Gastrocnemius medialis (tissue), 4 donors: ENCODE measurements around the gene EGLN2. TPM values are rescaled to one million over a fixed set of nuclear protein-coding genes. Genes with fewer than 3 reads are reported as not detected.
"Not testable (repeated sequence)": the region's sequence is repeated elsewhere in the genome, so short reads cannot be mapped to it uniquely, and the experiment has no call there.

Experiments used
- ATAC-seq, 2 donors: fragments of 150-250 bp; one replicate each; pipeline ENCODE4 v1.9.1; 2016
- DNase-seq, 2 donors: peaks; one replicate each; pipeline ENCODE4 v3.0.0-alpha.2; 2019
- H3K27ac ChIP-seq, 4 donors: fragments of 200-600 bp; sonication (generic); 1 replicate in 1 of 4; 2 replicates in 3 of 4; pipeline ENCODE4 v1.5.1; 2016 to 2018; ENCODE audit warnings: mild to moderate bottlenecking in 2 of 4, moderate library complexity in 1 of 4
- H3K27me3 ChIP-seq, 3 donors: fragments of 200-600 bp; sonication (generic) in 2 of 3; 1 replicate in 1 of 3; 2 replicates in 2 of 3; pipeline versions ENCODE4 v1.5.1 to v1.6.0; 2016 to 2019; ENCODE audit warnings: mild to moderate bottlenecking in 1 of 3, moderate library complexity in 1 of 3
- H3K36me3 ChIP-seq, 2 donors: fragments of 200-600 bp; sonication (generic) in 1 of 2; one replicate each; pipeline ENCODE4 v1.5.1; 2017 to 2018
- H3K4me1 ChIP-seq, 2 donors: fragments of 200-600 bp; sonication (generic) in 1 of 2; one replicate each; pipeline ENCODE4 v1.5.1; 2016 to 2017; ENCODE audit warnings: mild to moderate bottlenecking in 2 of 2
- H3K4me3 ChIP-seq, 4 donors: fragments of 200-600 bp; sonication (generic) in 3 of 4; 1 replicate in 1 of 4; 2 replicates in 3 of 4; pipeline ENCODE4 v1.5.1; 2016 to 2019; ENCODE audit warnings: mild to moderate bottlenecking in 2 of 4
- H3K9me3 ChIP-seq, 3 donors: fragments of 200-600 bp; sonication (generic) in 2 of 3; 1 replicate in 1 of 3; 2 replicates in 2 of 3; pipeline ENCODE4 v1.5.1; 2016 to 2019
- POLR2A ChIP-seq, 2 donors: fragments of 450-650 bp; IDR thresholded peaks; one replicate each; pipeline ENCODE4 v1.6.1; 2017; ENCODE audit warnings: antibody characterized with exemption in 2 of 2, mild to moderate bottlenecking in 2 of 2, moderate library complexity in 2 of 2
- in situ Hi-C, 4 donors: fragments of 200-750 bp; cut with MboI; loops; one replicate each; pipeline versions ENCODE4 v1.15.0 to v1.8.0; 2017; ENCODE audit warnings: low sequenced_read_pairs in 4 of 4
- intact Hi-C: fragments of 100-400 bp; cut with DNase I; formaldehyde crosslinking; loops from one replicate; pipeline ENCODE4 v1.15.1; 2023; ENCODE audit warnings: low total_unique reads
- total RNA-seq, 4 donors: library from RNA; depleted of rRNA; stranded (reverse); fragments of >200 nt; gene quantifications; one replicate each; pipeline versions ENCODE4 v1.1.0 to v1.2.3, GENCODE V29; 2016
- TF ChIP-seq, protein P1 (sequence below), 5 experiments: fragments of 450-650 bp in 3 of 5; fragments of 200-600 bp in 2 of 5; sonication (generic) in 2 of 5; IDR thresholded peaks in 4 of 5; conservative IDR thresholded peaks in 1 of 5; 1 replicate in 4 of 5; 2 replicates in 1 of 5; pipeline ENCODE4 v1.5.1; 2016 to 2019; ENCODE audit warnings: antibody characterized with exemption in 5 of 5, mild to moderate bottlenecking in 3 of 5, moderate library complexity in 3 of 5

Gene EGLN2
- total RNA-seq, 4 donors from 2014 or later: 42.7 to 56.6 (median 47.9) TPM

DNA sequence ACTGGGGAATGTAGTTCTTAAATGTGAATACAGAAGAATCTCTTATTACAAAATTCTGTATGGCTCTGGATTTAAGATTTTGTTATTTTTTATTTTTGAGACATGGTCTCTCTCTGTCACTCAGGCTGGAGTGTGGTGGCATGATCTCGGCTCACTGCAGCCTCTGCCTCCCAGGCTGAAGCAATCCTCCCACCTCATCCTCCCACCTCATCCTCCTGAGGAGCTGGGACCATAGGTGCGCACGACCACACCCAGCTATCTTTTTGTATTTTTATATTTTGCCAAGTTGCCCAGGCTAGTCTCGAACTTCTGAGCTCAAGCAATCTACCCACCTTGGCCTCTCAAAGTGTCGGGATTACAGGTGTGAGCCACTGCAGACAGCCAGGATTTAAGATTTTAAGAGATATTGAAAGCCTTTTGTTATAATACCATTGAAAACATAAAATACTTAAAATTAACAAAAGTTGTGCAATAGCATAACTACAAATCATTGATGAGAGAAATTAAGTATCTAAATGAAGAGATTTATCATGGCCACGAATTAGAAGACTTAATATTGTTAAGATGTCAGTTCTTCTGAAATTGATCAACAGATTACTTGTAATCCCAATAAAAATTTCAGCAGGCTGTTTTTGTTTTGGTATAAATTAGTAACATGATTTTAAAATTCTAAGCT, 37.9 kb downstream of the EGLN2 start:
- Histone ChIP-seq H3K27ac (no peak overlapping the region), H3K9me3 (no peaks in the 10 kb centered on the region), H3K27me3 (no peaks in the 10 kb centered on the region), H3K4me1 (no peaks in the 10 kb centered on the region), H3K36me3 (no peaks in the 10 kb centered on the region), H3K4me3 (no peak overlapping the region)
- TF ChIP-seq, protein P1, sequence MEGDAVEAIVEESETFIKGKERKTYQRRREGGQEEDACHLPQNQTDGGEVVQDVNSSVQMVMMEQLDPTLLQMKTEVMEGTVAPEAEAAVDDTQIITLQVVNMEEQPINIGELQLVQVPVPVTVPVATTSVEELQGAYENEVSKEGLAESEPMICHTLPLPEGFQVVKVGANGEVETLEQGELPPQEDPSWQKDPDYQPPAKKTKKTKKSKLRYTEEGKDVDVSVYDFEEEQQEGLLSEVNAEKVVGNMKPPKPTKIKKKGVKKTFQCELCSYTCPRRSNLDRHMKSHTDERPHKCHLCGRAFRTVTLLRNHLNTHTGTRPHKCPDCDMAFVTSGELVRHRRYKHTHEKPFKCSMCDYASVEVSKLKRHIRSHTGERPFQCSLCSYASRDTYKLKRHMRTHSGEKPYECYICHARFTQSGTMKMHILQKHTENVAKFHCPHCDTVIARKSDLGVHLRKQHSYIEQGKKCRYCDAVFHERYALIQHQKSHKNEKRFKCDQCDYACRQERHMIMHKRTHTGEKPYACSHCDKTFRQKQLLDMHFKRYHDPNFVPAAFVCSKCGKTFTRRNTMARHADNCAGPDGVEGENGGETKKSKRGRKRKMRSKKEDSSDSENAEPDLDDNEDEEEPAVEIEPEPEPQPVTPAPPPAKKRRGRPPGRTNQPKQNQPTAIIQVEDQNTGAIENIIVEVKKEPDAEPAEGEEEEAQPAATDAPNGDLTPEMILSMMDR (IDR thresholded peaks at IDR 0.05 in 4 of 5, conservative IDR thresholded peaks at IDR 0.05 in 1 of 5): no peak
- TF ChIP-seq POLR2A (IDR thresholded peaks at IDR 0.05): no peak
- ATAC-seq (no peak), DNase-seq (no peak)
- in situ Hi-C loops (no loop called here), intact Hi-C loops (no loop called here)

DNA sequence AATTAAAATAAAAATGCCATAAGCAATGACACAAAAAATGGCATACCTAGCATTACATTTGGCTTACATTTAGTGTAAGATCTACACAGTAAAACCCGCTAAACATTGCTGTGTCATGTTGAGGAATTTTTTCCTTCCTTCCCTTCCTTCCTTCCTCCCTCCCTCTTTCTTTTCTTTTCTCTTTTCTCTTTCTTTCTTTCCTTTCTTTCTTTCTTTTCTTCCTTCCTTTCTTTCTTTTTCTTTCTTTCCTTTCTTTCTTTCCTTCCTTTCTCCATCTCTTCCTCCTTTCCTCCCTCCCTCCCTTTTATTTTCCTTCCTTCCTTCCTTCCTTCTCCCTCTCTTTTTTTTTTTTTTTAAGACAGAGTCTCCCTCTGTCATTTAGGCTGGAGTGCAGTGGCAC, 39.5 kb downstream of the EGLN2 start:
- intact Hi-C loops: not testable (repeated sequence)

DNA sequence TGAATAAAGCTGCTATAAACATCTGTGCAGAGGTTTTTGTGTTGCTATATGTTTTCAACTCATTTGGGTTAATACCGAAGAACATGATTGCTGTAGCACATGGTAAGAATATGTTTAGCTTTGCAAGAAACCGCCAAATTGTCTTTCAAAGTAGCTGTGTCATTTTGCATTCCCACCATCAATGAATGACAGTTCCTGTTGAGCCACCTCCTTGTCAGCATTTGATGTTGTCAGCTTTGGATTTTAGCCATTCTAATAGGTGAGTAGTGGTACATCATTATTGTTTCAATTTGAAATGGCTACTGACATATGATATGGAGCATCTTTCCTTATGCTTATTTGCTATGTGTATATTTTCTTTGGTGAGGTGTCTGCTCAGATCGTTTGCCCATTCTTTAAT, 43.0 kb downstream of the EGLN2 start:
- H3K4me3 ChIP-seq, H3K4me1 ChIP-seq, ATAC-seq, intact Hi-C loops, DNase-seq, in situ Hi-C loops, H3K9me3 ChIP-seq, H3K36me3 ChIP-seq, H3K27ac ChIP-seq: not testable (repeated sequence)
- peaks cover 0 to 11% (median 10%) of the 10 kb centered on the region in 3 donors for H3K27me3 ChIP-seq

More for the DNA sequence above, 39.5 kb downstream of the EGLN2 start:
- H3K27ac ChIP-seq, ATAC-seq, in situ Hi-C loops, H3K36me3 ChIP-seq, H3K27me3 ChIP-seq, H3K4me1 ChIP-seq, DNase-seq, H3K4me3 ChIP-seq, H3K9me3 ChIP-seq: not testable (repeated sequence)

DNA sequence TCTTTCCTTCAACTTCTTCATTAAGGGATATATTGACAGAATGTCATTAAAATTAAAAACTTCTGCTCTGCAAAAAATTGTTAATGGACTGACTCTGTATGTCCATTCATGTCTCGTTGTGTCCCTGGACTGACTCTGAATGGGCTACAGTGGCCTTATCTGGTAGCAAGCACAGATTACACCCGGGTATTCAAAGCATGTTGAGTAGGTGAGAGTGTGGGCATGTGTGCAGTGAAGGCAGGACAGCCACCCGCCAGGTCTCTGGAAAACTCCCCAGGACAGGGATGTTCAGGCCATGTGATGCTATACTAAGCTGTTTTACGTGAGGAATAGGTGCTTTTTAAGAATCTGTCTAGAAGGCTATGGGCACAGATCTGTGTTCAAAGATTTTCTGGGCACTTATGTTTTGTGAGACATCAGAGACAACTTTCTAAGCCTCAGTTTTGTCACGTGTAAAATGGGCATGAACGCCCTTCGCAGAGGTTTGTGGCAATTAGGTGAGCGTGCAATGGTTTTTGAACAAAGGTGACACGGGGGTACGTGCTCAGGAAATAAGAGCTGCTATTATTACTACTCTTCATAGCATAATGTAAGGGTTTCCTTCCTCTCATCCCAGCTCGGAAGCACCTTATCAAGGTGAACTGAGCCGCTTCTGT, 44.1 kb downstream of the EGLN2 start:
- H3K4me3 ChIP-seq, DNase-seq, H3K4me1 ChIP-seq, H3K27ac ChIP-seq, ATAC-seq, H3K36me3 ChIP-seq, intact Hi-C loops, H3K9me3 ChIP-seq, in situ Hi-C loops: not testable (repeated sequence)
- peaks cover 5 to 15% (median 14%) of the 10 kb centered on the region in 3 donors for H3K27me3 ChIP-seq

DNA sequence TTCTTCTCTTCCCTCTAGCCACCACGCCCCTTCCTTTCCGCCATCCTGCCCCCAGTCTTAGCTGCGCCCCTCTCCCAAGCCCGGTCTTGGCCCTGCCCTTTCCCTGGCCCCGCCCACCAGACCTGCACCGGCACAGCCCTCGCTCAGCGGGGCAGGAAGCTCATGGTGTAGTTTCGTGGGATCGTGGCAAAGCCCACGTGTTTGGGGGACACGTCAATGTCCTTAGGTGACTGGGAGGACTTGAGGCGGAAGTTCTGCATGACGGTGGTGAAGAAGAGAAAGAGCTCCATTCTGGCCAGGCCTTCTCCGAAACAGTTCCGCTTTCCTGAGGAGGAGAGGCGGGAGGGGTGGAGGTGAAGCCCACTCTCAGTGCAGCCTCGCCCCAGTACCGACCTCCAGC, 44.7 kb downstream of the EGLN2 start:
- H3K27ac ChIP-seq, H3K9me3 ChIP-seq, H3K36me3 ChIP-seq, in situ Hi-C loops, intact Hi-C loops, H3K4me1 ChIP-seq, ATAC-seq, H3K4me3 ChIP-seq, DNase-seq: not testable (repeated sequence)
- H3K27me3 ChIP-seq: peaks cover 11 to 20% (median 18%) of the 10 kb centered on the region in 3 donors

DNA sequence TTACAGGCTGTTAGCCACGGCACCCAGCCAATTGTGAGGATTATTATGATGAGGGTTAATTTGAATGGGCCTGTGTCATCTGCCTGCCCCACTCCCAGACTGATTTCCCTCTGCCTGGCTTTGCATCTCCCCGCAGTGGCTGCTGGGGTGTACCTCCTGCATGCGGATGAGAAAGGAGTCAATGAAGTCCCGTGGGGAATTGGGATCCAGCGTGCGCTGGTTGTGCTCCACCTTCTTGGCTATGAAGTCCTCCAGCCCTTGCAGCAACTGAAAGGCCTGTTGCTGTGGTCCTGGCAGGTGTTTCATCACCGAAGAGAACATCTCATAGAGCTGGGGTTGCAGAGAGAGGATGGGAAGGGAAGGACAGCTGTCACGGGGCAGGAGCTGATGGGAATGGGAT, 47.7 kb downstream of the EGLN2 start:
- in situ Hi-C loops: not testable (repeated sequence)

DNA sequence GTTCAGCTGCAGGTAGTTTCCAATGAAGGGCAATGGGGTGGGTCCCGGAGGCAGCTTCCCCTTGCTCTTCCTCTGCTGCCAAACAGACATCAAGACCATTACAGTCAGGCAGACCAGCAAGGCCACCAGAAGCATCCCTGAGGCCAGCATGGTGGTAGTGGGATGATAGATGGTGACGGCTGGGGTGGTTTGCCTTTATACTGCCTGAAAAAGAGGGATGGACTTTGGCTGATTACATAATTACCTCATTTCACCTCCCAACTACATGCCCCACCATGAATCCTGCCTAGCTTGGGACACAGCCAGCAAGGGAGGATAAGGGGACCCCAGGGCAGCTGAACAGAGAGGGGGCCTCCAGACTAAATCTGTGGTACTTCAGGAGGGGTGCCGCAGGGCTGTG, 51.3 kb downstream of the EGLN2 start, which contains the start of gene CYP2A6:
Gene CYP2A6 (minus strand): TSS at position 171 of the 400 bp plus-strand sequence. CDS start 21 bp downstream, at position 150.
- H3K36me3 ChIP-seq, H3K27ac ChIP-seq, DNase-seq, H3K4me1 ChIP-seq, ATAC-seq, in situ Hi-C loops, H3K4me3 ChIP-seq, intact Hi-C loops, H3K9me3 ChIP-seq: not testable (repeated sequence)
- peaks cover 11 to 18% (median 13%) of the 10 kb centered on the region in 3 donors for H3K27me3 ChIP-seq

More for the DNA sequence above, 47.7 kb downstream of the EGLN2 start:
- intact Hi-C loops, H3K27ac ChIP-seq, DNase-seq, ATAC-seq, H3K4me1 ChIP-seq, H3K4me3 ChIP-seq, H3K9me3 ChIP-seq, H3K36me3 ChIP-seq: not testable (repeated sequence)
- peaks cover 11 to 22% (median 18%) of the 10 kb centered on the region in 3 donors for H3K27me3 ChIP-seq

DNA sequence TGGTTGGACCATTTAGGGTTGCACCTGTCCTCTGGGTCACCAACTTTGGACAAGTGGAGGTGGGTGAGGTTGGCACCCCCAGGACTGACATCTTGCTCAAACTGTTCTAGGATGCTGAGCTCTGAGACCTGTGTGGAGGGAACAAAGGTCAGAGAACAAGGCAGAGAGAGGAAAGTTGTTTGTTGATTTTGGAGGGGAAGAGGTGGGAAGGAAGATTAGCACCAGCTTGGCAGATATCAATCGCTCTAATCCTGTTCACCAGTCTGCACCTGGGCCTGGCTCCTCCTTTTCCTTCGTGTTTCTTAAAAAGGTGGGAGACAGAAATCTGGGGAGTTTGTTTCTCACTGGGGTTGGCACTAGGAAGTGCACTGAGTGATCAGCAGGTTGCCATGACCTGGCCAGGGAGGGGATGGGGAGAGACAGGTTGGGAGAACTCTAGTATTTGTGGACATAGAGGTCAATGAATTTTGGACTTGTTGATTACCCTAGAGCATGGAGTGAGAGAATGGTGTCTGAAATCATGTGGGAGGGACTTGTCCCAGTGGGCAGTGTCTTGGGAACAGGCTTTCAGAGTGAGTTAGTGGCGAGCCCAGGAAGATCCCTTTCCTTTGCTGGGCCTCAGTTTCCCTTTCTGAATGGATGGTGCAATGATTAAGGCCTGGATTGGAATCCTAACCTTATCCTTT, 53.6 kb downstream of the EGLN2 start:
- in situ Hi-C loops, H3K4me1 ChIP-seq, H3K36me3 ChIP-seq, H3K27ac ChIP-seq, ATAC-seq, intact Hi-C loops, H3K4me3 ChIP-seq, H3K9me3 ChIP-seq, DNase-seq: not testable (repeated sequence)
- peaks cover 8 to 11% (median 11%) of the 10 kb centered on the region in 3 donors for H3K27me3 ChIP-seq
